ENCODE measurements around the gene ARPC5L.

DNA sequence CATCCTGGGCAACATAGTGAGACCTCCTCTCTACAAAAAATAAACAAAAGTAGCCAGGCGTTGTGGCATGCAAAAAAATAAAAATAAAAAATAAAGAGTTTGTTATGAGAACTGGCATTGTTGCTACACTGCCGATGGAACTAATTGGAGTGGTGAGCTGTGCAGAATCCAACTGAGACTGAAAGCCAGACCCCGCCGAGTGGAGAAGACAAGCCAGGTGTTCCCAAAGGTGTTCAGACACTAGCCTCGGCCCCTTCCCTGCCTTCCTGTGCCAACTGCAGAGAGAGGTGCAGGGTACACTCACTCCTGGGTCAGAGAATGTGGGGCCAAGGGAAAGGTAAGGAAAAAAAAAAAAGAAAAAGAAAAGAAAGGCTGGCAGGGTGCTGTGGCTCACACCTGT, 46.3 kb upstream of the ARPC5L start:
- TF ChIP-seq, protein P1, sequence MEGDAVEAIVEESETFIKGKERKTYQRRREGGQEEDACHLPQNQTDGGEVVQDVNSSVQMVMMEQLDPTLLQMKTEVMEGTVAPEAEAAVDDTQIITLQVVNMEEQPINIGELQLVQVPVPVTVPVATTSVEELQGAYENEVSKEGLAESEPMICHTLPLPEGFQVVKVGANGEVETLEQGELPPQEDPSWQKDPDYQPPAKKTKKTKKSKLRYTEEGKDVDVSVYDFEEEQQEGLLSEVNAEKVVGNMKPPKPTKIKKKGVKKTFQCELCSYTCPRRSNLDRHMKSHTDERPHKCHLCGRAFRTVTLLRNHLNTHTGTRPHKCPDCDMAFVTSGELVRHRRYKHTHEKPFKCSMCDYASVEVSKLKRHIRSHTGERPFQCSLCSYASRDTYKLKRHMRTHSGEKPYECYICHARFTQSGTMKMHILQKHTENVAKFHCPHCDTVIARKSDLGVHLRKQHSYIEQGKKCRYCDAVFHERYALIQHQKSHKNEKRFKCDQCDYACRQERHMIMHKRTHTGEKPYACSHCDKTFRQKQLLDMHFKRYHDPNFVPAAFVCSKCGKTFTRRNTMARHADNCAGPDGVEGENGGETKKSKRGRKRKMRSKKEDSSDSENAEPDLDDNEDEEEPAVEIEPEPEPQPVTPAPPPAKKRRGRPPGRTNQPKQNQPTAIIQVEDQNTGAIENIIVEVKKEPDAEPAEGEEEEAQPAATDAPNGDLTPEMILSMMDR (IDR thresholded peaks at IDR 0.05), result no peak
- TF ChIP-seq POLR2A (IDR thresholded peaks at IDR 0.05), result no peak

All from testis (tissue), 2 donors.